CD4-positive, alpha-beta T cell treated with Interleukin-4 for 4 hours (primary cell): ENCODE data around the gene STEAP3.

ENCODE experiments used
- DNase-seq: peaks from one replicate; pipeline ENCODE4 v3.0.0-alpha.2; 2020

Gene STEAP3

DNA sequence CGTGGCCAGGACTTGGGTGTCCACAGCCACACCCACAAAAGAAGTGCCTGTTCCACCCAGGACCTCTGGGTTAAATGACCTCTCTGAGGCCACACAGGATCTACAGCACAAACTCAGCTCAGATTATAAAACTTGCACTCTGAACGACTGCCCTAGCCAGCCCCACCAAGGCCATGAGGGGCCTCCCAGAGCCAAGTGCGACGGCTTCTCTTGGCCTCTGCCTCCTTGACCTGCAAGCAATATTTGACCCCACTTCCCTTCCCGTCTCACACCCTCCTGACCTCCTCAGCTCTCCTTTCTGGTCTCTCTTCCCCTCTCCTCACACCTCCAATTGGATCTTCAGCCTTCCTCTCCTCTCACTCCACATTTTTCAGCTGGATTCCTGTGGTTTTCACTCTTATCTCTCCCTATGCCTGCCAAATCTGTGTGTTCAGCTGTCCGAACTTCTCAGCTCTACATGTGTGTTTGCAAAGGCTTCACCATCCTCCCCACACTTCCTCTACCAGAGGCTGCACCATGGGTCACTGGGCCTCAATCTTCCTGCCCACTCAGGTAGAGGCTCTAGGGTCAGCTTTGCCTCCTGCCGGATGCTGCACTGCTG is 25.3 kb upstream of the STEAP3 start:
- no peak for DNase-seq

- DNase-seq: no peak
Observed at GRCh38 chr2:119201815-119202214, 21.8 kb upstream of the STEAP3 start.

- no peak for DNase-seq
Observed at GRCh38 chr2:119202610-119203310, 20.9 kb upstream of the STEAP3 start.

GRCh38 chr2:119204525-119204924 is 19.1 kb upstream of the STEAP3 start:
- no peak for DNase-seq

- DNase-seq: no peak
Observed at GRCh38 chr2:119205001-119205706, 18.5 kb upstream of the STEAP3 start.

GRCh38 chr2:119206201-119206600 is 17.4 kb upstream of the STEAP3 start:
- no peak for DNase-seq

DNA sequence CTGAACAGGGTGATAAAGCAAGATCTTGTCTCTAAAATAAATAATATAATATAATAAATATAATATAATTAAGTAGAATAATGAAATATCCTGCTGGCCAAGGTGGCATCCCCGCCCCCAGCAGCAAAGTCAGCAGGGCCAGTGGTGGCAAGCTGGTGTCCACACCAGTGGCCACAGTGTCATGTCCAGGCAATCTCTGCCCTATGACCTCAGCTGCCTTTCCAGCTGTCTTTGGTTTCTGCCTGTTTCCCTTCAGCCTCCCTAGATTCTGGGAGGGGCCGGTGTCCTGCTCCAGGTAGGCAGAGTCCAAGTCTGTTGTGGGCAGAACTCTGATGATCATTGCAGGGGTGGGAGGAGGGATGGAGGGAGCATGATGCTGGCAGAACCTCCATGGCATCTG is 16.2 kb upstream of the STEAP3 start:
- no peak for DNase-seq

DNA sequence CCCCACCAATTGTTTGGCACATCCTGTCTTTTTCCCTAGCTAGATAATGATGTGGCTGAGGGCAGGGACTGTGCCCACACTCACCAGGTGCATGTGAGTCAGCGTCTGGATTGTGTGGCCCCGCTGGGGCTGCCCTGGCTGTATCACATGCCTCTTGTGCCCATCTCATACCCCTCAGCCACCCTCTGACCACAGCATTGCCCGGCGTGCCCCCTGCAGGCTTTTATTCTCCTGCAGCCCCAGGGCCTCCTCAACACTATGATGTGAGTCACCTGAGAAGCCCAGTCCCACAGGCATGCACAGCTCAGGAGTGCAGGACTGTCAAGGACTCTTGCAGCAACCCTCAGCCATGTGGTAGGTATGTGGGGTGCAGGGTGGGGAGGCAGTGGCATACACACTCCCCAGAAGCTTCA is 14.8 kb upstream of the STEAP3 start:
- no peak for DNase-seq

DNA sequence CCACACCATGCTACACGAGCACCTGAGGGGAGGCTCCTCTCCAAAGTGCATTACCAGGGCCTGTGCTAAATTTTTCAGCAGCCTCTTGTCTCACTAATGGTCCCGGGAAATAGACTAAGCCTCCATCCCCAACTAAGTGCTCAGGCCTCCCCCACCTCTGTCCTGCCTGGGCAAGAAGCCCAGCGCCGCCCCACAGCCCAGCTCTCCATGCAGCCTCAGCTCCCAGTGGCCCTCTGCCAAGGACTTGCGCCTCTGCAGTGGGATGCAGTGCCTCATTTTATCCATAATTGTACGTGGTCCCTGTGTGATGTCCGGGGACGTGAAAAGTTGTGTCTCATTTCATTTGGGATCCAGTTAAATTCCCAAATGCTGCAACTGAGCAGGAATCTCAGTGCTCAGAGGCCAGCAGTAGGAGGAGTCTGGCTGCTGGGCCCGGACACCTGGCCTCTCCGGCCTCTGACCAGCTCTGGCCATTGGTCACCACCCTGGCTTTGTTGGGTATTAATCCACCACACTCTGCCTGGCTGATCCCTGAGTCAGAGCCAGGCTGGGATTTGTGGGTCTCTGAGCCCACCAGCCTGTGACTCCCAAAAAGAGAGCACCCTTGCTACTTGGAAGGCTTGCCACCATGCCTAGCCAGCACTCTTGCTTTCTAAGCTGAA is 11.4 kb upstream of the STEAP3 start:
- no peak for DNase-seq

DNA sequence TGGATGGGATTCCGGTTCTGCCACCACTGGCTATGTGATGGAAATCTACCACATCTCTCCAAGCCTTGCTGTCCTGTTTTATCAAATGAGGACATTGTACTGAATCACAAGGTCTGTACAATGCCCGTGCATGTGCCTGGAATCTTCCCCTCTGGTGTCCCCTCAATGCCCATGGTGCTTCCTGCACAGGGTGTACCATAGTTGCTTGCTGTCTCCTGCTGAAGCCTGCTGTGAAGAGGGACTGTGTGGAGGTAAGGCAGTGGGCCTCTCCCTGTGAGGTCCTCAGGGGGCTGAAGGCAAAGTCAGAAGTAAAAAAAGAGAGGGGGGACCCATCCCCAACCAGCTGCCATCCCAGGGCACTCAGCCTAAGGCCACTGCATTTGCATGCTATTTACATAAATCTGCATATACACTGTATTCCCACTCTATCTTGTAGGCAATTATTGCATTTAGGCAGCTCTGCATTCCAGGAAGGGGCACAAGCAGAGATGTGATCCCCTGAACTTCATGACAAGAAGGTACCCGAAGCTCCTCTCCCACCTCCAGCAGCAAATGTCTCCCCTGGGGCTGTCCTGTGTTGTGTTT is 9.1 kb upstream of the STEAP3 start:
- DNase-seq: no peak

GRCh38 chr2:119216994-119217393 is 6.6 kb upstream of the STEAP3 start:
- no peak for DNase-seq

GRCh38 chr2:119218478-119219064 is 5.1 kb upstream of the STEAP3 start:
- no peak for DNase-seq

GRCh38 chr2:119219873-119220272 is 3.8 kb upstream of the STEAP3 start:
- DNase-seq: no peak

GRCh38 chr2:119220720-119221301 is 2.8 kb upstream of the STEAP3 start:
- no peak for DNase-seq

DNA sequence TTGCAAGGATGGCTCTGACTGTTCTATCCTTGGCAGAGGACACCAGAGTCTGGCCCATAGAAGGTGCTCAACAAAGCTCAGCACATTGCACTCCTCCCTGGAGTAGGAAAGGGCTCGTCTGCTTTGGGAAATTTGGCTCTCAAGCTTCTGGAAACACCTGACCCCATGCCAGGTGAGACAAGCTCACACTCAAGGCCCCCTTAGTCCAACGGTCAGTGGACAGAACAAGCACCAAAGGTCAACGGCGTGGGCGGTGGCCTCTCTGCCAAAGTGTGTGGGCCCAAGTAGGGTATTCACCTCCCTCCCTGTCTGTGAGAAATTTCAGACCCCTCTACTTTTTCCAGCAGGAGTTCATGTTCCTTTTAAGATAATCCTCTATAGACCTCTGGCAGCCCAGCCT is 2.0 kb upstream of the STEAP3 start:
- no peak for DNase-seq

DNA sequence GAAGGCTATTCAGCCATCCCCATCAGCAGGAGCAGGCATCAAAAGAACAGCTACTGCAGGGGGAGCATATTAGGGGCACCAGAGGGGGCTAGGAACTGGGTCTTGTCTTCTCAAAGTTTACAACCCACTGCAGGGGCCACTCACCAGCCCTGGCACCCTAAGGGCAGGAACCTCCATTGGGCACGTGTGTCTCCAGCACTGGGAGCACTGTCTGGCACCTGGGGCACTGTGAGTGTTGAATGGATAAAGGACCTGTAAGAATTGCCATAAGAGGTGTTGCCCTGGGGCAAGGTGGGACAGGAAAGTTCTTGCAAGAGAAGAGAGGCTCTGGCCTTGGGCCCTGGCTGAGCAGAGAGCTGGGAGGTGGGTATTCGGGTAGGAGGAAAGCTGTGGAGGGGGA is 1.4 kb upstream of the STEAP3 start:
- DNase-seq: no peak

- DNase-seq: no peak
Observed at GRCh38 chr2:119222863-119223520, 642 bp upstream of the STEAP3 start.

- no peak for DNase-seq
Observed at GRCh38 chr2:119224391-119225104, 914 bp downstream of the STEAP3 start.

- DNase-seq: no peak
Observed at GRCh38 chr2:119225105-119225865, 1.7 kb downstream of the STEAP3 start.

DNA sequence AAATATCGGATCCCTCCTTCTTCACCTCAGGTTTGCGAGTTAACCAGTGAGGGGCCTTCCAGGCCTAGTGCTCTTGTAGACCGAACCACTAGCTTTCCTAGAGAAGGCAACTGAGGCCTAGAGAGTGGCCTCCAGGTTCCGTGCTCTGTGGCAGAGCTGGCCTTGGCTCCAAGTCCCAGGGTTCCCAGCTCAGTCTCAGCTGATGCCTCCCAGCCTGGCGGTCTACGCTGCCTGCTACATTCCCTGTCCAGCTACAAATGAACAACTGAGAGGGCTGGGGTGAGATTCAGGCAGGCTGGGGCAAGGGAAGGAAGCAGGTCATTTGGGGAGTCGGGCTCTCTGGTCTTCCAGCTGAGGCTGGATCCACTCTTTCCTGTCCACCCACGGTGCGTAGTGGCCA is 2.3 kb downstream of the STEAP3 start:
- no peak for DNase-seq

- DNase-seq: no peak
Observed at GRCh38 chr2:119227346-119227745, 3.7 kb downstream of the STEAP3 start.
